Bladder microvascular endothelial cell (primary cell): ENCODE measurements around the gene RAB40B. TPM values are rescaled to one million over a fixed set of nuclear protein-coding genes. Genes with fewer than 3 reads are reported as not detected.

Experiments
- total RNA-seq: library from RNA; depleted of rRNA; stranded (reverse); fragments of >200 nt; gene quantifications from 2 replicates; pipeline ENCODE4 v1.2.3, GENCODE V29; 2014

Gene RAB40B
- total RNA-seq, result 3.6 and 7.1 TPM in 2 replicates

GRCh38 chr17:82698065-82698973 lies at the start of gene RAB40B:
RAB40B (minus strand) TSS chr17:82698698; CDS start chr17:82698596, 102 bp downstream.

GRCh38 chr17:82734987-82735866 lies 36.7 kb upstream of the RAB40B start, which contains the start of gene FN3K:
FN3K (plus strand) TSS chr17:82735615; CDS start chr17:82735637, 22 bp downstream.

GRCh38 chr17:82716203-82717010 lies 17.9 kb upstream of the RAB40B start, which contains the start of gene FN3KRP:
FN3KRP (plus strand) TSS chr17:82716706; CDS start chr17:82716756, 50 bp downstream.

GRCh38 chr17:82648165-82648668 lies 50.3 kb downstream of the RAB40B start, which contains the start of gene WDR45B:
WDR45B (minus strand) TSS chr17:82648444; CDS start chr17:82648340, 104 bp downstream.

Other genes starting within 250 kb of the RAB40B start
- gene CYBC1, start 247.9 kb downstream of the RAB40B start, total RNA-seq, result 40.3 and 49.9 TPM in 2 replicates
- 33.7 and 58.9 TPM in 2 replicates for gene NARF, start 240.0 kb downstream of the RAB40B start, total RNA-seq
- 24.3 and 40.2 TPM in 2 replicates for gene FOXK2, start 179.0 kb downstream of the RAB40B start, total RNA-seq
- gene WDR45B, start 50.3 kb downstream of the RAB40B start, total RNA-seq, result 37.4 and 59.9 TPM in 2 replicates
- gene FN3KRP, start 18.0 kb upstream of the RAB40B start, total RNA-seq, result 18.8 and 21.7 TPM in 2 replicates
- 3.7 and 10.8 TPM in 2 replicates for gene FN3K, start 36.9 kb upstream of the RAB40B start, total RNA-seq
- gene TBCD, start 53.4 kb upstream of the RAB40B start, total RNA-seq, result 66.2 and 89.1 TPM in 2 replicates
- under 0.01 and 0.06 TPM in 2 replicates for gene ZNF750, start 141.3 kb upstream of the RAB40B start, total RNA-seq